GM19324 (cell line): ENCODE measurements around the gene TMEM89.

ENCODE experiments used
- ATAC-seq: cut with Tn5 transposase; IDR thresholded peaks from one replicate; pipeline ENCODE4 v1.9.1; 2021; ENCODE audit warnings: mild to moderate bottlenecking, moderate library complexity; ENCODE audit not compliant: unreplicated experiment, low FRiP score

The TMEM89 gene

GRCh38 chr3:48593337-48593736 is 28.2 kb downstream of the TMEM89 start:
- ATAC-seq: no peak

- no peak for ATAC-seq
Measured at GRCh38 chr3:48592519-48593087, 29.0 kb downstream of the TMEM89 start.

GRCh38 chr3:48591886-48592518 is 29.6 kb downstream of the TMEM89 start:
- ATAC-seq: no peak

- ATAC-seq: no peak
Measured at GRCh38 chr3:48591436-48591835, 30.1 kb downstream of the TMEM89 start.

GRCh38 chr3:48588230-48588629 is 33.3 kb downstream of the TMEM89 start:
- no peak for ATAC-seq

DNA sequence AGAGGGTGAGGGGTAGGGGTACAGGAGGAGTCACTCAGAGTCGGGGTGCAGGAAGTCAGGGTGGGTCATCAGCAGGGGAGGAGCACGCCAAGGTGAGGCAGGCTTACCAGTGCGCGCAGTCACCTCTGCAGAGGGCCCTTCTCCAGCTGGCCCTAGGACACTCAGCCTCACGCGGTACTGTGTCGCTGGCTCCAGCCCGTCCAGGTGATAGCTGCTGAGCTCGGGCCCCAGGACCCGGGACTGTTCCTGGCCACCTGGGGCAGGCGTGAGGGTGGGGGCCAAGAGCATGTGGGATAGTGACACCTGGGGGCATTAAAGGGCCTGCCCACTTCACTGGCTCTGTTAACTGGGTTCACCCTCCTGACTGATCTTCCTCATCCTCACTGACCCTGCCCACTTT is 33.9 kb downstream of the TMEM89 start:
- ATAC-seq: no peak

DNA sequence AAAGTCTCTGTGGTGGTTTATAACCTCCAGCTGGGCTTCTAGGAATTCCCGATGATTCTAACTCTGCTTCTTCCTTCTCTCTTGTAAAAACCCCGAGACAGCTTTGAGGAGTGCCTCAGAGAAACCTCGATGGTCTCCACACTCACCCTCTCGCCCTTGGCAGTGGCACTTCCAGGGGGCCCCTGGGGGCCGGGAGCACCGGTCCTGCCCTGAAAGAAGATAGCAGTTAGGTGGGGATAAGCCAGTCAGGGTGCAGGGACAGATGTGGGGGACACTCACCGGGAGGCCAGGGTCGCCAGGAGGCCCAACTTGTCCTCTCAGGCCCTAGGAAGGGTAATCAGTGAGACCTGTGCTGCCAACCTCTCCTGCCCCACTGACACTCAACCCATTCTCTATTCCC is 36.2 kb downstream of the TMEM89 start:
- ATAC-seq: no peak

- ATAC-seq: no peak
Measured at GRCh38 chr3:48584836-48585235, 36.7 kb downstream of the TMEM89 start.

DNA sequence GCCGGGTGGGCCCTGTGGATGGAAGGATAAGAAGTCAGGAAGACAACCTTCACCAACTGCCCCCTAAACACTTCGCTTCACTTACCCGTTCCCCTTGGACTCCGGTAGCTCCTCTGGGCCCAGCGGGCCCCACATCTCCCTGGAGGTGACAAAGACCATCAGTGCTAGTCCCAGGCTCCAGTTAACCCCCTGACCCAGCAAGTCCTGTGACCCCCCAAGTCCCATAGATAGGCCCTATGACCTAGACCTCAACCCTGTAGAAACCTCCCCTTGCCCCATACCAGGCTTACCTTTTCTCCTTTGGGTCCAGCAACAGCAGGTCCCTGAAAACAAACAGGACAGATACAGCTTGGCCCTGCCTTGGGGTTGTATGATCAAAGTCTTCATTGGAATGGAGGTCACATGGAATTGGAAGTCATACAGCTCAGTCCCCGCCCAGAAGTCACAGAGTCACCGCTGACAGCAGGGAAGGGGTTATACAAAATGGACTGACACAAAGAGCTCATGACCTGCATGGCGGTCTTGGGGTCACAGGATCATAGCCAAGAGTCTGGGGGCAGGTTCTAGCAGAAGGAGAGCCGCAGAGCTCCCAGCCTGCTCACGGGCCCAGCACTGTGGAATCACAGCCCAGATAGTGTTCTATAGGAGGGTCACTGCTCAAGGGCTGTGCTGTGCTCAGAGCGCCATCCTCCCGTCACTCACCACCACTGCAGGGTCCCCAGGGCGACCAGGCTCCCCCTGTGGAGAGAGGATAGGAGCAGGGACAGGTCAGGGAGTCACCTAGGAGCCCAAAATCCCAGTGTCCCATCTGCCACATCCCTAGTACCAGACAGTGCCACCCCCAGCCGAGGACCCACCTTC is 39.7 kb downstream of the TMEM89 start:
- no peak for ATAC-seq

DNA sequence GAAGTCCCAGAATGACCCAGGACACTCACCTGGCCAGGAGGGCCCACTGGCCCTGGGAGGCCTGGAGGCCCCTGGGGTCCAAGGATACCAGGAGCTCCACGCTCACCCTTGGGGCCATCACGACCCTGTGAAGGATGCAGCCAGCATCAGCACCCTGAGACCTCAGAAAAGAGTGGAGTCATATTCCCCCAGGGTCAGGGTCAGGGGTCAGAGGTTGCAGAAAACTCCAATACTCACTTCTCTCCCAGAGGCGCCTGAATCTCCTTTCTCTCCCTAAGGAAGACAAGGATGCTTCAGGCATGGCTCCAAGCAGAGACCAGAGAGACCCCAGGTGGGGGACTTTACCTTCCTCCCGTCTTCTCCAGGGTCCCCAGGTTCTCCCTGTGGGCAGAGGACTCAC is 44.9 kb downstream of the TMEM89 start:
- ATAC-seq: no peak

DNA sequence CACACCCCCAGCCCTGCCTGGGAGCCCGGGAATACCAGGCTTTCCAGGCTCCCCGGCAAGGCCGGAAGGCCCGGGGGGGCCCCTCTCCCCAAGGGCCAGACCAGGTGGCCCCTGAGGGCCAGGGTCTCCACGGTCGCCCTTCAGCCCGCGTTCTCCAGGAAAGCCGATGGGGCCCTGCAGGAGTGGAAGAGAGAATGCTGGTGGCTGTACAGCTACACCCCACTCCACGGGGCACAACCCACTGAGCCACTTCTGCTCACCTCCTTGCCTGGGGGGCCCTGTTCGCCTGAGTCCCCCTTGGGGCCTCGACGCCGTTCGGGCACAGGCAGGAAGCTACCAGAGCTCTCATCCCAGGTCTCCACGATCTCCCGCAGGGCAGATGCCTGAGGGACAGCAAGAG is 46.2 kb downstream of the TMEM89 start:
- no peak for ATAC-seq

- no peak for ATAC-seq
Measured at GRCh38 chr3:48573973-48574585, 47.5 kb downstream of the TMEM89 start.

DNA sequence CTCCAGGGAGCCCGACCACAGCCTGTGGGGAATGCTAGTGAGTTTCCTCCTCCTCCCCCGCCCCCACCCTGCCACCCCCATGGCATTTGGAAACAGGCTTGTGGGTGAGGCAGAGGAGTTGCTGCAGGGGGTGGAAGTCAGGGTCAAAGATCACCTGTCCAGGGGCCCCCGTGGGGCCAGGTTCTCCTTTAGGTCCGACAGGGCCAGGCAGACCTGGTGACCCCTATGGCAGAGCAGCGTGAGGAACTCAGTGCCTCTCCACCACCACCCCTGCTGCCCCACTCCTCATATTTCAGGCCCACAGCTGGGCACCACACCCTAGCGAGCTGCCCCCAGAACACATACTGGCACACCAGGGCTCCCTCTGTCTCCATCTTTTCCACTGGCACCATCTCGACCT is 49.1 kb downstream of the TMEM89 start:
- ATAC-seq: no peak

DNA sequence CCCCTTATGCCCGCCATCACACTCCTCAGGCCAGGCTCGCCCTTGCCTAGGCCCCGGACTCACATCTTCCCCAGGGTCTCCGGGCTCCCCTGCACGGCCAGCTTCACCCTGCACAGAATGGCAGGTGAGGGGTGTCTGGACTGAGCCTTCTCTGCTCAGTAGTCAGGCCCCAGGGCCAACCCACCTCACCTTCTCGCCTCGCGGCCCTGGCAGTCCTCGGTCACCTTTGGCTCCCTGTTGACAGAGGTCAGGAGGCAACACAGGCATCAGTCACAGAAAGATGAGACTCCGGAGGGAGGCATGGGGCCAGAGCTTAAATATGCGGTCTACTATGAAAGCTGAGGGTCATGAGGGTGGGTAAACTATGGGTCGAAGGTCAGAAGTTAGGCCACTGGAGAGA is 49.6 kb downstream of the TMEM89 start:
- no peak for ATAC-seq
